CD4-positive, alpha-beta T cell treated with Interleukin-15 for 4 hours (primary cell): ENCODE results near the gene TRIM65.

Experiments
- DNase-seq: peaks from one replicate; pipeline ENCODE4 v3.0.0-alpha.2; 2020; ENCODE audit warnings: low spot score

TRIM65 gene

GRCh38 chr17:75917141-75917916 is 20.6 kb upstream of the TRIM65 start:
- no peak for DNase-seq

- DNase-seq: no peak
Observed at GRCh38 chr17:75915268-75915667, 18.5 kb upstream of the TRIM65 start.

- no peak for DNase-seq
Observed at GRCh38 chr17:75914643-75915267, 18.0 kb upstream of the TRIM65 start.

GRCh38 chr17:75913537-75914210 is 16.9 kb upstream of the TRIM65 start:
- DNase-seq: no peak

- no peak for DNase-seq
Observed at GRCh38 chr17:75910699-75911098, 13.9 kb upstream of the TRIM65 start.

GRCh38 chr17:75909812-75910274 is 13.1 kb upstream of the TRIM65 start:
- no peak for DNase-seq

GRCh38 chr17:75909051-75909811 is 12.5 kb upstream of the TRIM65 start:
- DNase-seq: no peak

- no peak for DNase-seq
Observed at GRCh38 chr17:75908201-75908600, 11.4 kb upstream of the TRIM65 start.

- no peak for DNase-seq
Observed at GRCh38 chr17:75906143-75906884, 9.6 kb upstream of the TRIM65 start.

- DNase-seq: peak; percentile 93
Observed at GRCh38 chr17:75904749-75905521, 8.2 kb upstream of the TRIM65 start, which contains the start of gene MRPL38. MRPL38 (minus strand) TSS chr17:75904884; CDS start chr17:75904875, 9 bp downstream.

- DNase-seq: no peak
Observed at GRCh38 chr17:75902406-75902805, 5.7 kb upstream of the TRIM65 start.

- DNase-seq: no peak
Observed at GRCh38 chr17:75901727-75902126, 5.0 kb upstream of the TRIM65 start.

- no peak for DNase-seq
Observed at GRCh38 chr17:75900691-75901533, 4.2 kb upstream of the TRIM65 start.

GRCh38 chr17:75899767-75900468 is 3.2 kb upstream of the TRIM65 start:
- DNase-seq: no peak

GRCh38 chr17:75899353-75899752 is 2.6 kb upstream of the TRIM65 start:
- no peak for DNase-seq

GRCh38 chr17:75898791-75899190 is 2.0 kb upstream of the TRIM65 start:
- no peak for DNase-seq

- DNase-seq: no peak
Observed at GRCh38 chr17:75898065-75898464, 1.3 kb upstream of the TRIM65 start.

- no peak for DNase-seq
Observed at GRCh38 chr17:75897160-75898019, 639 bp upstream of the TRIM65 start.
